ENCODE data around the gene SLC6A20.
"Not testable (repeated sequence)": the region's sequence is repeated elsewhere in the genome, so short reads cannot be mapped to it uniquely, and the experiment has no call there.

The SLC6A20 gene

GRCh38 chr3:45756055-45756454 is 40.3 kb downstream of the SLC6A20 start:
- no peak for DNase-seq

- no peak for DNase-seq
These were observed 41.9 kb downstream of the SLC6A20 start for GRCh38 chr3:45754461-45754860.

GRCh38 chr3:45753095-45753494 is 43.2 kb downstream of the SLC6A20 start:
- DNase-seq, result no peak

GRCh38 chr3:45751537-45752242 is 44.6 kb downstream of the SLC6A20 start:
- no peak for DNase-seq

- no peak for DNase-seq
These were observed 46.5 kb downstream of the SLC6A20 start for GRCh38 chr3:45749880-45750279.

GRCh38 chr3:45749036-45749600 is 47.2 kb downstream of the SLC6A20 start:
- not testable (repeated sequence) for DNase-seq

GRCh38 chr3:45748068-45748467 is 48.3 kb downstream of the SLC6A20 start:
- no peak for DNase-seq

- DNase-seq, result no peak
These were observed 49.3 kb downstream of the SLC6A20 start for GRCh38 chr3:45746777-45747622.

GRCh38 chr3:45746165-45746776 is 50.1 kb downstream of the SLC6A20 start:
- no peak for DNase-seq

- DNase-seq, result no peak
These were observed 53.8 kb downstream of the SLC6A20 start for GRCh38 chr3:45742461-45743089.

- DNase-seq, result no peak
These were observed 54.4 kb downstream of the SLC6A20 start for GRCh38 chr3:45741742-45742460.

GRCh38 chr3:45741247-45741646 is 55.1 kb downstream of the SLC6A20 start:
- DNase-seq, result no peak

- no peak for DNase-seq
These were observed 56.3 kb downstream of the SLC6A20 start for GRCh38 chr3:45739991-45740390.

GRCh38 chr3:45737234-45737633 is 59.1 kb downstream of the SLC6A20 start:
- DNase-seq, result no peak

- DNase-seq, result no peak
These were observed 59.6 kb downstream of the SLC6A20 start for GRCh38 chr3:45736707-45737106.

- DNase-seq, result no peak
These were observed 65.8 kb downstream of the SLC6A20 start for GRCh38 chr3:45730409-45731154.

GRCh38 chr3:45729614-45730013 is 66.7 kb downstream of the SLC6A20 start:
- no peak for DNase-seq

GRCh38 chr3:45724911-45725310 is 71.4 kb downstream of the SLC6A20 start:
- no peak for DNase-seq

- no peak for DNase-seq
These were observed 76.5 kb downstream of the SLC6A20 start for GRCh38 chr3:45719655-45720487.

- no peak for DNase-seq
These were observed 79.5 kb downstream of the SLC6A20 start for GRCh38 chr3:45716790-45717336.

Measured in stimulated activated CD4-positive, alpha-beta T cell treated with anti-CD3 and anti-CD28 coated beads, Interleukin-2, amount 100 ng/mL, for 24 hours (primary cell).